ENCODE results near the gene CBFB. TPM values are rescaled to one million over a fixed set of nuclear protein-coding genes. Genes with fewer than 3 reads are reported as not detected.

Gene CBFB
- total RNA-seq, 4 donors from 2014 or later, result 38.9 to 105 (median 96.5) TPM

DNA sequence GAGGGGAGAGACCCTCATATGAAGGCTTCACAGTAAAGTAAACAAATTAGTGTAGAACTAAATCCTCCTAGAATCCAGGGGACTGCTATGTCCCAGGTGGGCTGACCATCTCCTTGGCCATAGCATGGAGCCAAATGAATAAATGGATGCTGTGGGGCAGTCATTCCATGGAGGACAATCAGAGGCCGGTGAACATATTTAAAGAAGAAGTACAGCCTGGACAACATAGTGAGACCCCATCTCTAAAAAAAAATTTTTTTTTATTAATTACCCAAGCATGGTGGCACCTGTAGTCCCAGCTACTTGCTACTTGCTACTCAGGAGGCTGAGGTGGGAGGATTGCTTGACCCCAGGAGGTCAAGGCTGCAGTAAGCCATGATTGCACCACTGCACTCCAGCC is 5.3 kb upstream of the CBFB start:
- no peaks in the 10 kb centered on the region for H3K9me3 ChIP-seq
- ATAC-seq, result no peak
- in situ Hi-C loops (cut with MboI; ENCODE audit: low sequenced_read_pairs in 4 of 4), result no loop called here
- H3K27me3 ChIP-seq, result no peaks in the 10 kb centered on the region
- H3K4me1 ChIP-seq, result peaks cover 5 to 6% of the 10 kb centered on the region in 2 donors
- H3K27ac ChIP-seq, result no peak overlapping the region
- H3K36me3 ChIP-seq, result no peaks in the 10 kb centered on the region
- H3K4me3 ChIP-seq, result no peak overlapping the region
- intact Hi-C loops (cut with DNase I; ENCODE audit: low total_unique reads), result no loop called here
- DNase-seq, result no peak
- TF ChIP-seq, protein P1, sequence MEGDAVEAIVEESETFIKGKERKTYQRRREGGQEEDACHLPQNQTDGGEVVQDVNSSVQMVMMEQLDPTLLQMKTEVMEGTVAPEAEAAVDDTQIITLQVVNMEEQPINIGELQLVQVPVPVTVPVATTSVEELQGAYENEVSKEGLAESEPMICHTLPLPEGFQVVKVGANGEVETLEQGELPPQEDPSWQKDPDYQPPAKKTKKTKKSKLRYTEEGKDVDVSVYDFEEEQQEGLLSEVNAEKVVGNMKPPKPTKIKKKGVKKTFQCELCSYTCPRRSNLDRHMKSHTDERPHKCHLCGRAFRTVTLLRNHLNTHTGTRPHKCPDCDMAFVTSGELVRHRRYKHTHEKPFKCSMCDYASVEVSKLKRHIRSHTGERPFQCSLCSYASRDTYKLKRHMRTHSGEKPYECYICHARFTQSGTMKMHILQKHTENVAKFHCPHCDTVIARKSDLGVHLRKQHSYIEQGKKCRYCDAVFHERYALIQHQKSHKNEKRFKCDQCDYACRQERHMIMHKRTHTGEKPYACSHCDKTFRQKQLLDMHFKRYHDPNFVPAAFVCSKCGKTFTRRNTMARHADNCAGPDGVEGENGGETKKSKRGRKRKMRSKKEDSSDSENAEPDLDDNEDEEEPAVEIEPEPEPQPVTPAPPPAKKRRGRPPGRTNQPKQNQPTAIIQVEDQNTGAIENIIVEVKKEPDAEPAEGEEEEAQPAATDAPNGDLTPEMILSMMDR (IDR thresholded peaks at IDR 0.05 in 4 of 5, conservative IDR thresholded peaks at IDR 0.05 in 1 of 5), result no peak
- no peak for TF ChIP-seq POLR2A (IDR thresholded peaks at IDR 0.05)

GRCh38 chr16:67024384-67025209 is 4.4 kb upstream of the CBFB start:
- no peak overlapping the region for H3K27ac ChIP-seq
- intact Hi-C loops (cut with DNase I; ENCODE audit: low total_unique reads) (no loop called here), in situ Hi-C loops (cut with MboI; ENCODE audit: low sequenced_read_pairs in 4 of 4) (no loop called here)
- H3K27me3 ChIP-seq, result no peaks in the 10 kb centered on the region
- DNase-seq (no peak), ATAC-seq (no peak)
- TF ChIP-seq, protein P1 (IDR thresholded peaks at IDR 0.05 in 4 of 5, conservative IDR thresholded peaks at IDR 0.05 in 1 of 5), result no peak
- no peak for TF ChIP-seq POLR2A (IDR thresholded peaks at IDR 0.05)
- no peaks in the 10 kb centered on the region for H3K36me3 ChIP-seq
- no peaks in the 10 kb centered on the region for H3K9me3 ChIP-seq
- no peak overlapping the region for H3K4me3 ChIP-seq
- H3K4me1 ChIP-seq, result peaks cover 5 to 7% of the 10 kb centered on the region in 2 donors

GRCh38 chr16:67025210-67025550 is 3.8 kb upstream of the CBFB start:
- Histone ChIP-seq H3K27ac (no peak overlapping the region), H3K9me3 (no peaks in the 10 kb centered on the region), H3K36me3 (no peaks in the 10 kb centered on the region), H3K27me3 (no peaks in the 10 kb centered on the region), H3K4me3 (no peak overlapping the region), H3K4me1 (peaks cover 6 to 11% of the 10 kb centered on the region in 2 donors)
- DNase-seq, result no peak
- no peak for ATAC-seq
- in situ Hi-C loops (cut with MboI; ENCODE audit: low sequenced_read_pairs in 4 of 4) (no loop called here), intact Hi-C loops (cut with DNase I; ENCODE audit: low total_unique reads) (no loop called here)
- TF ChIP-seq POLR2A (IDR thresholded peaks at IDR 0.05), result no peak
- TF ChIP-seq, protein P1 (IDR thresholded peaks at IDR 0.05 in 4 of 5, conservative IDR thresholded peaks at IDR 0.05 in 1 of 5), result no peak

DNA sequence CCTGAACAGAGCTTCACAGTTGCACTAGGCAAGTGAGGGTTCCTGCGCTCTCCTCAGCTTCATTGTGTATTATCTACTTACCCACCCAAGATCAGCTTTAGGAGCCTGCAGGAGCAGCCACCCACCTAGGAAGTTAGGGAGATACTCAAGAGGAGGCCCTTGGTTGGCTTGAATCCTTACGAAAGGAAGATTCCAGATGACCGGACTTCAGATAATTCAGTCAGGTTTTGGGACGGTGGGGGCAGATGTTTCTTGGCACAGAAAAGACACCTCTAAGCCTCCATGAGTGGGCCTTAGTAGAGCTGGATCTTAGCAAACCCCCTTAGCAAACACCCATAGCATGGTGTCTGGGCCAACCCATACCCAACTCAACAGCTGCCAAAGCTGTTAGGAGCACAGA is 2.4 kb upstream of the CBFB start:
- no peak for DNase-seq
- H3K36me3 ChIP-seq, result no peaks in the 10 kb centered on the region
- H3K4me1 ChIP-seq, result peaks cover 20 to 23% of the 10 kb centered on the region in 2 donors
- H3K27ac ChIP-seq, result no peak overlapping the region
- in situ Hi-C loops (cut with MboI; ENCODE audit: low sequenced_read_pairs in 4 of 4), result no loop called here
- no peak overlapping the region for H3K4me3 ChIP-seq
- ATAC-seq, result no peak
- intact Hi-C loops (cut with DNase I; ENCODE audit: low total_unique reads), result no loop called here
- H3K9me3 ChIP-seq, result no peaks in the 10 kb centered on the region
- TF ChIP-seq, protein P1 (IDR thresholded peaks at IDR 0.05 in 4 of 5, conservative IDR thresholded peaks at IDR 0.05 in 1 of 5), result no peak
- no peak for TF ChIP-seq POLR2A (IDR thresholded peaks at IDR 0.05)
- H3K27me3 ChIP-seq, result no peaks in the 10 kb centered on the region
